SW480 (cell line): ENCODE data around the gene HMGXB3.
"Not testable (repeated sequence)": the region's sequence is repeated elsewhere in the genome, so short reads cannot be mapped to it uniquely, and the experiment has no call there.

Experiments
- DNase-seq: peaks from one replicate; pipeline ENCODE4 v3.0.0-alpha.2; 2016; ENCODE audit warnings: low spot score

Gene HMGXB3

GRCh38 chr5:150021491-150022157 is 21.1 kb downstream of the HMGXB3 start:
- DNase-seq = peak; percentile 31

- DNase-seq = peak; percentile 67
These were observed 21.6 kb downstream of the HMGXB3 start for GRCh38 chr5:150022158-150022531.

GRCh38 chr5:150022681-150023080 is 22.1 kb downstream of the HMGXB3 start:
- DNase-seq = no peak

- DNase-seq = no peak
These were observed 22.6 kb downstream of the HMGXB3 start for GRCh38 chr5:150023136-150023535.

- no peak for DNase-seq
These were observed 23.9 kb downstream of the HMGXB3 start for GRCh38 chr5:150024346-150024984.

- DNase-seq = no peak
These were observed 26.2 kb downstream of the HMGXB3 start for GRCh38 chr5:150026682-150027172.

- DNase-seq = not testable (repeated sequence)
These were observed 27.5 kb downstream of the HMGXB3 start for GRCh38 chr5:150028047-150028446.

- no peak for DNase-seq
These were observed 32.8 kb downstream of the HMGXB3 start for GRCh38 chr5:150033334-150033733.

- DNase-seq = no peak
These were observed 34.1 kb downstream of the HMGXB3 start for GRCh38 chr5:150034662-150035061.

GRCh38 chr5:150035139-150035895 is 34.8 kb downstream of the HMGXB3 start:
- no peak for DNase-seq

GRCh38 chr5:150036513-150036912 is 36.0 kb downstream of the HMGXB3 start:
- DNase-seq = no peak

- no peak for DNase-seq
These were observed 38.0 kb downstream of the HMGXB3 start for GRCh38 chr5:150038547-150038946.

- DNase-seq = no peak
These were observed 41.9 kb downstream of the HMGXB3 start for GRCh38 chr5:150042459-150042858.

- no peak for DNase-seq
These were observed 43.3 kb downstream of the HMGXB3 start for GRCh38 chr5:150043657-150044328.

GRCh38 chr5:150044329-150044681 is 43.8 kb downstream of the HMGXB3 start:
- DNase-seq = no peak

- DNase-seq = no peak
These were observed 44.2 kb downstream of the HMGXB3 start for GRCh38 chr5:150044712-150045111.

- DNase-seq = no peak
These were observed 45.0 kb downstream of the HMGXB3 start for GRCh38 chr5:150045549-150045948.

- no peak for DNase-seq
These were observed 45.5 kb downstream of the HMGXB3 start for GRCh38 chr5:150046031-150046430.

- DNase-seq = peak; percentile 17
These were observed 49.8 kb downstream of the HMGXB3 start for GRCh38 chr5:150050172-150050811.

GRCh38 chr5:150051657-150052195 is 51.2 kb downstream of the HMGXB3 start:
- no peak for DNase-seq

GRCh38 chr5:150052226-150052955 is 51.9 kb downstream of the HMGXB3 start:
- DNase-seq = no peak
